HG02884 (cell line): ENCODE data around the gene NTM.

Experiments used
- ATAC-seq: cut with Tn5 transposase; IDR thresholded peaks from one replicate; pipeline ENCODE4 v1.9.1; 2021; ENCODE audit warnings: mild to moderate bottlenecking, moderate library complexity; ENCODE audit not compliant: unreplicated experiment

NTM gene

DNA sequence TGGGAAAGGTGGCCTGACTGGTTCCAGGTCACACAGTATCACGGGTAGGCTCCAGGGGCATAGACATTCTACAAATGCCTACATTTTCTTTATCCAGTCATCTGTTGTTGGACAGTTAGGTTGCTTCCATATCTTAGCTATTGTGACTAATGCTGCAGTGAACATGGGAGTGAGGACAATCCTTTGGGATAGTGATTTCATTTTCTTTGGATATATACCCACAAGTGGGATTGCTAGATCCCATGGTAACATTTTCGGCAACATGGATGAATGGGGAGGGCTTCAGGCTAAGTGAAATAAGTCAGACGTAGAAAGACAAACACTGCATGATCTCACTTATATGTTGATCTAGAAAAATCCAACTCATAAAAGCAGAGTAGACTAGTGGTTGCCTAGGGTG is 744.3 kb downstream of the NTM start:
- no peak for ATAC-seq

DNA sequence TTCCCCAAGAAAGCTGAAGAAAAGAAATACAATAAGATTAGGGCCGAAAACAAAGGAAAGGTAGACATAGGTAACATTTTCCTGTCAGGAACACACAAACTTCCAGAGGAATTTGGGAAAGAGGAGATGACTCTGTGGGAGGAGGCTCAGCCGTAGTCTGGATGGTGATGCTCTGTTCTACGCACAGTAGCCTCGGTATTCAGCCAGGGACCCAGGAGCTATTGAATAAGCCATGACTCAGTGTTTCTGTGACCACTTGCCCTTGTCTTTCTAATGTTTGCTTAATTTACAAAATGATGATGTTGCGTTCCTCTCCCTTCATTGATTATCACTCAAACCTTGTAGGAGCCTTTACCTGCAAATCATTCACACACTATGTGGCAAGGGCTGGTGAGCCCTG is 745.0 kb downstream of the NTM start:
- ATAC-seq, result no peak

DNA sequence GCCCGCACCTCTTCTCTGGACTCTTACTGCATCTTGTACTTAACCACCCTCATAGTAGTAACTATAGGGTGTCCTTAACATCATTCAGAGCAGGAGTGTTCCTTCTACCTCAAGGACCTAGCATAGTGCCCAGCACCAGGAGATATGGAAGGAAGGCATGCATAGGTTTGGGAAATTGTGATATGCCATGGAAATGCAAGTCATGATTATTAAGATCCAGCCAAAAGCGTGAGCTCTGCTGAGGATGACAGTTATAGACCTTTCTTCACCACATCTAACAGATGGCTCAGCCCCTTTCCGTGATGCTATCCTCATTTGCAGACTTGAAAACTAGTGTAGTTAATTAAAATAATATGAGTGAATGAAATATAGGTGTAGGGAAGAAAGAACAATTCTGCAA is 746.1 kb downstream of the NTM start:
- no peak for ATAC-seq

DNA sequence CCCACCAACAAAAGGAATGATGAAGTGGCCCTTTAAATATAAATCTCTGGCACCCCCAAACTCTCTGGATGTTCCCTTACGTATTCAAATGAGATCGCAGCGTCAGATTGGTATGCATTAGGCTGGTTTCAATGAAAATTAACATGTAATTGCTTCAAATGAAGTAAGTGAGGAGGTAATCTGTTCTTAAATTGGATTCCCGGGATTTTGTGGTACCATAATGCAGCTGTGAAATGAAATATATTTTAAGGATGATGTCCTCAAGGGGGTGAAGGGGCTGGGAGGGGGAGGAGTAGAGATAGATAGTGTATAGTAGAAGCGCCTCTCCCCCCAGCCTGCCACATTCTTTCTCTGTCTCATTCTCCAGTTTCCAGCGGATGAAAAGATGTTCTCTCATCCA is 748.2 kb downstream of the NTM start:
- ATAC-seq, result no peak

DNA sequence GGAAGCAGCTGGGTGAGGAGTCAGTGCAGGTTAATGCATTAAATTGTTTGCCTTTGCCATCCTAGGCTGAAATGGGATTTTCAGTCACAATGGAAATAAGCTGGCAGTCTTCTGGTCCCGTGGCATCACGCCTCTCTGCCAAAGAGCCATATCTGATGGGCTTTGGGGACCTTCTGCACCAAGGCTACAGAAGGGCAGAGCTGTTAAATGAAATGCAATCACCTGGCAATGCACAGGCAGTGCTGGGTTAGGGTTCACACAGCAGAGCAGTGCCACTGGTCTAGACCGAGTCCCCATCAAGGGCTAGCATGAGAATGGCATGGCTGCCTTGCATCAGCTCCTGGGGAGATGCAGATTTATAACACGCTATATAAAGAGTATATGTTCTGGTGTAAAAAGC is 749.2 kb downstream of the NTM start:
- no peak for ATAC-seq

DNA sequence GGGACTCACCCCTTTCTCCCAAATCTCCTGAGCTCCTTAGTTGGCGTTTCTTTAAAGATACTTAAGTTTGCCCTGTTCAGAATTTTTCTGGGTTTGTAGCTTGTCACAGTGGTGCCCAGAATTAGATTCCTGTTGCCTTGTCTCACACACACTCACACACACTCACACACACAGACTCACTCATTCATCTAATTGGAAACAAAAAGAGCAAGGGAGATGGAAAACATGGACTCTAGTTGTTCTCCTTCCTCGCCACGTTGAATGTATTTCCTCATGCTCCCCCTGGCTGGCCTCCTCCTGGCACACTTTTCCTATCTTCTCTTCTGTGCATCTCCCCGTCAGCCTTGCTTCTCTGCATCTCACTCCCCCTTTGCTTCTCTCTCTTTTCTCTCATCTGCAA is 752.3 kb downstream of the NTM start:
- ATAC-seq, result no peak

DNA sequence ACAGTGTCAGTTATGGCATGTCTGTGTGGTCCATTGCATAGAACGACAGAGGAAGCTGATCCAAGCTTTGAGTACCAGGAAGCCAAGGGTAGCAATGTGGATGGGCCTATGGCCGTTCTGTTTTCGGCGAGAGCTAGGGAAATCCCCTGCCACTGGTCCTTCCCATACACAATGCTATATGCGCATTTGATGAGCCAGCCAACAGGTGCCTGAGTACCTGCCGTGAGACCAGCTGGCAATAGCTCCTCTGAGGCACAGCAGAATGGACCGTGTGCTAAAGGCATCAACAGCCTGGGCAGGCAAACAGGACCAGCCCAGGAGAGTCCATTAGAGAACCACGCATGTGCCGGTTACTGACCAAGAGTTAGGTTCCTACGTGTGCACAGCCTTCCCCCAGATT is 753.0 kb downstream of the NTM start:
- ATAC-seq, result no peak

DNA sequence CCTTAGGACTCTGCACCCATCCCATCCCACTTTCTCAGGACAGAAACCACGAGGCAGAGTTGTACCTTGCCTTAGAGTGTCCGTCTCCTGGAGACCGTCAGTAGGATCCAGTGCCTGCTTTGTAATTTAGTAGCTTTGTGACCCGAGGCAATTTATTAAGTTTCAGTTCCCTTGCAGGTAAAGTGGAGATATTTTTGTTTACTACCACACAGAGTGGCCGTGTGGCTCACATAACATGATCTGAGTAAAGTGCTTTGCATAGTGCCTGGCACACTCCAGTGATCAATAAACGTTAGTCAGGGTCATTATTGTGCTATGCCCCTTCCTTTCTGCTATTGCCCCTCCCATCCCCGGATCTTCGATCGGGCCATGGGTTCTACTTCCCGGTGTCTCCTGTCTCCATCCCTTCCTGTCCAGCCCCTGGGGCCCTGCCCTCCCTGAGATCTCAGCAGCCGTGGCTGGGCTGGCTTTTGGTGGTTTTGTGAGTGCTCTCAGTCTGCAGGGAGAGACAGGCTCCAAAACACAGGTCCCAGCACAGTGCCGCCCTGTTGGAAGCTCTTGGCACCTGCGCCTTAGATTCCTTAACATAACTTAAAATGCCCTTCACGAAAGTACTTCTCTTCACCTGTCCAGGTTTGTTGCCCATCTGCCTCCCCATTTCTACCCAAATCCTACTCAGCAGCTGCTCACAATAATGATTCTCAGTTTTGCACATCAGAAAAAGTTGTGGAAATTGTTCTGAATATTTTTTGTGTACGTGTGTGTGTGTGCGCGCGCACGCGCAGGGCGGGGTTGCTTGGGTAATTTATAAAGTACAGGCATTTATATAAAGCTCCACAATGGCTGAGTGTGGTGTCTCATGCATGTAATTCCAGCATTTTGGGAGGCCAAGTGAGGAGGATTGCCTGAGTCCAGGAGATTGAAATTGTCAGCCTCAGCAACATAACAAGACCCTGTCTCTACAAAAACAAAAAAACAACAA is 753.7 kb downstream of the NTM start:
- no peak for ATAC-seq

DNA sequence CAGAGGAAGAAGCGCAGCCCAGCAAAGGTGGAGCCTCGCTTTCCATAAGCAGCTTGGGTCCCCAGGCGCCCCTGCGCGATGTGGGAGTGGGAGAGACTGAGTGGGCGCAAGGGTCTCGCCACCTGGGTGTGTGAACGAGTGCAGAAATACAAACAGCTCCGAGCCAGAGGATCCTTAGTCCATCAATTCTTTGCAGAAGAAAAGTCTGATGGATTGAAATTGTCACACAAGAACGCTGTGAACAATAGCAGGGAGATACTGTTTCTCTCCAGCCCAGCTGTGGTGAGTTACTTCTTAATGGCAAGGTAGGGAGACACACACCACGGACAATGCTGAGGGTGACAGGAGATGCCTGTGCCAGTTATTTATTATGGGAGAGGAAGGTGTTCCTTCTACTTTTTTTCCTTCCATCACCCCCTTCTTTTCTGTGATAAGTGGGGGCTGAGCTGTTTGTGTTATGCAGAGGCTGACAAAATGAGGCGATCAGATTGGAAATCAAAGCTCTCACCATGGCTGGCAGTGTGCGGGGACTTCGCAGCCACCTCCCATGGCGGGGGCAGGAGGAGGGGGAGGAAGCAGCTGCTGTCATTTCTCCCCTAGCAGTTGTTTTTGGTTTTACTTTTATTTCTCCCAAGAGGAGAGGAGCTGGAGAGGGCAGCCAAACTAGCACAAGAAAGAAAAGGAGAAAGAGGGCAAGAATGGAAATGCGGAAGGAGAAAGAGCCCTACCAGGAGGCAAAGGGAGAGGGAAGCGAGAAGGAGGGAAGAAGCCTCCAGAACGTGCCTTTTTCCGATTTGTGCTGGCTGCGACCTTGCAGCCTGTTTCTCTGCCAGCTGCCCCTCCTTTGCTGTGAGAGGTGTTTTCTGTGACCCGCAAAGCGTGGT is 755.8 kb downstream of the NTM start:
- ATAC-seq, result no peak

DNA sequence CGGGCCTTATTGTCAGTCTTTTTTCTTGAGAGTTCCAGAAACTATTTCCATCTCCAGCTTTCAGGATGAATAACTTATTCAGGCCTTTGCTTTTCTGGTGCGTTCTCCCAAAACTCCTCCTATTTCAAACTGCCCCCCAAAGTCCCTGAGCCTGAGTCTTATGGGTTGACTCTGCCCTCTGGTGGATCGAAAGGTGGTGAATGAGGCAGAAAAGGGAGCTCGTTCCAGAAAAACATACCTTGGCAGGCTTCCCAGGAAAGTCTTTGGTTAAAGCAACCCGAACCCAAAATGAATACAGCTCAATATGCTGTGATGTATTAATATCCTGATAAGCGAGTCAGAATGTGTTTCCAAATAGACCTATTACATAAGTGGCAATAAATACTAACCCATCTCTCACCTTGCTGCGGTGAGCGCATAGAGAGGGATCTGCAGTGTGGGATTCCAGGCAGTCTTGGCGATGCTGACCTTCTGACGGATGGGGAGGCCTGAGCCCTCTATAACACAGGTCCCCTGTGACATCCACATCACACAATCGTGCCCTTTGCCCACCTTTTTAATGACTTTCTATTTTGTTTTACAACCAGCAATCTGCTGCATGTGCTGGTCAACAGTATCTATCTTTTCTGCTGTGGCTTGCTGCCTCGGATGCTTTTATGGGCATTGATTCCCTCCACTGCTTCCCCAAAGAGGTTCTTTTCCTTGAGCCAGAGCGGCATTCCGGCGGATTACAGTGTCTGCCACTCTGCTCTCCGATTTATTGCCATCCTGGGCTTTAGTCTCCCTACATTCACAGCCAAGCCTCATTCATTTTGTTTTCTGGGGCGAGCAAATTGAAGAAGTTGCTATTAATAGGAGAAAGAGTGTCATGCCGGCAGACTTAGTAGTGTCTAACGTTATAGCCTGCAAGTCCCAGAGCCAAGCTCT is 756.8 kb downstream of the NTM start:
- ATAC-seq, result no peak

DNA sequence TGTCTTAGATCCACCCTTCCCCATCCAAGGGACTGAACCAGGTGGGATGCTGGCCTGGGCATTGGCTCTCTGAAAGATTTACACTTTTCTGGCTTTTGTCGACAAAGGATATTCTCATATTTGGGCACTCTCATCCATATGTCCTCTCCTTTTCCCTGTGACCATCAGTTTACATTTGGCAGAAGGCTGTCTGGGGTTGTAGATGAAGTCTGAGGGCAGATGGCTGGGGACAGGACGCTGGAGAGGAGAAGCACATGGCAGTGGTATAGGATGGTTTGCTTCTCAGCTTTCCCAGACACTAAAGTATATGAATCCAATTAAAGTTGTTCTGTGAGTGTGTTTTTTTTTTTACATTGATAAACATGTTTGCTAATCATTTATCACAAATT is 757.5 kb downstream of the NTM start:
- no peak for ATAC-seq

DNA sequence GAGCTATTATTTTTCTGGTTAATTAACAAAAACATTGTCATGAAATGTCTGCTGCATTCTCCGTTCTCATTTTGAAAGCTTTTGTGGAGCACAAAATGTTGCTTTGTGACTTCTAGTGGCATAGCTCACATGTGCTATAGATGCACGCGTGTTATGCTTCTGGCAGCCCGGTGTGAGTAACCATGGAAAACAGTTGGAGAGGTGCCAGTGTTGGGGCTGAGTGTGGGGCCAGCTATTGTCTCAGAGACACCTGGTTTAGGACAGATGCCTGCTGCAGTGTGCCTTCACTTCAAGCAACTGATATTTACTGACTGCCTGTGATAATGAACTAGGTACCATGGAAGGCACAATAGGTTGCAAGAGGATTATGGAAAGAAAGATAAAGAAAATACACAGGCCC is 760.6 kb downstream of the NTM start:
- ATAC-seq, result no peak

DNA sequence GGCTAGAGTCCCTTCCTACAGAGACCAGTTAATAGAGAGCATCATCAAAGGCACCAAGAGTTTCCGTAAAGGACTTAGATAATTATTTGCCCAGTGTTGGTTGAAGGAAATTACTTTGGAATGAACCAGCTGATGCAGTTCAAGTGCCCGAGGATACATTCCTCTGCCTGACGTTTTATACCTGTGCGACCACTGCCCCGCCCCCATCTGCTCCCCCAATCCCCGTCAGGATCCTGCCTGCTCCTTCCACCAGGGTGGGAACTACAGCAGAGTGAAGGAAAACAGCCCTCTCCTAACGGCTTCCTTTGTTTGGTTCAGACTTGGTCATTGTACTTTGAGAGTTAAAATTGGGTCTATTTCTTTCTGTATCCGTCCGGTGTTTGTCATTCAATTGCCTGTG is 761.5 kb downstream of the NTM start:
- no peak for ATAC-seq

DNA sequence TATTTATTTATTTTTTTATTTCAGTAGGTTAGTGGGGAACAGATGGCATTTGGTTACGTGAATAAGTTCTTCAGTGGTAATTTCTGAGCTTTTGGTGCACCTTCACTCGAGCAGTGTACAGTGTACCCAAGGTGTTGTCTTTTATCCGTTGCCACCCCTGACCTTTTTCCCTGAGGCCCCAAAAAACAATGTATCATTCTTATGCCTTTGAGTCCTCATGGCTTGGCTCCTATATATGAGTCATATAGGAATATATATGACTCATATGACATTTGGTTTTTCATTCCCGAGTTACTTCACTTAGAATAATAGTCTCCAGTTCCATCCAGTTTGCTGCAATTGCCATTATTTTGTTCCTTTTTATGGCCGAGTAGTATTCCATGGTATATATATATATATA is 763.9 kb downstream of the NTM start:
- no peak for ATAC-seq

DNA sequence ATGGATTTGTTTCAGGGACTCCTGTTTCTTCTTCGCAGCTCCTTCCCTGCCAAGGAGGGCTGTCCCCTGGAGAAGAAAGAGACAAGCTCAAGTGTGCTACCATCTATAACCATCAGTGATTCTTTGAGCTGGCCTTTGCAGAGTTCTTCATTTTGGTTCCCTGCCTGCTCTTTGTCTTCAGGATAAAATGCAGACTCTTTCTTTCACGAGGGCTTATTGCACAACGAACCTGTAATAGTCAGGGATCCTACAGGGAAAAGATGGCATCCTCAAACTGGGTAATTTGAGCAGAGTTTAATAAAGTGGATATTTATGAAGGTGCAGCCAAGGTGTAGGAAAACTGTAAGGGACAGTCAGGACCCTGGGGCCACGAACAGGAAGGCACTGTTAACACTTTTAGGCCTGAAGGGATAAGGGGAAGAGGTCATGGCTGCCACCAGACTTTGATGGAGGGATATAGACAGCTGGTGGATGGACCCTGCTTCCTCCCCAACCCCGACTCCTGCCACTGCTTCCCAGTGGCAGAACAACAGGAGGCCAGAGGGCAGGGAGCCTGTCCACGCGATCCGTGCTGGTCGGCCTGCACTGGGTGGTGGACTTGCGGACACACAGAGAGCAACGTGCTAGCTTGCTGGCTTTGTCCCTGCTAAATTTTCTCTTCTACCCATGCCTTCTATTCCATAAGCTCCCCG is 767.0 kb downstream of the NTM start:
- no peak for ATAC-seq

DNA sequence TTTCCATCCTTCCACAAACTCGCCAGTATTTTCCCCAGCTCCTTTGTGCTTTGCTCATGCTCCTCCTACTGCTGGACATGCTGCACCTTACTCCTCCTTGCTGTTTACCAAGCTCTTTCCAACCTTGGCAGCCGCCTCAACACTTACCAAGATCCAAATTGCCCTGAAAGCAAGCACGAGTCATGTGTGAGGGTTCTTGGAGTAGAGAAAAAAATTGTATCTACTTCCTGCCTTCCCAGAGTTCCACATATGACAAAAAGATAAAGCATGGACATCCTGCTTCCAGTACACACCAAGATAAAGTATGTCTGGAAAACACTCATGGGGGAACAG is 767.5 kb downstream of the NTM start:
- no peak for ATAC-seq

DNA sequence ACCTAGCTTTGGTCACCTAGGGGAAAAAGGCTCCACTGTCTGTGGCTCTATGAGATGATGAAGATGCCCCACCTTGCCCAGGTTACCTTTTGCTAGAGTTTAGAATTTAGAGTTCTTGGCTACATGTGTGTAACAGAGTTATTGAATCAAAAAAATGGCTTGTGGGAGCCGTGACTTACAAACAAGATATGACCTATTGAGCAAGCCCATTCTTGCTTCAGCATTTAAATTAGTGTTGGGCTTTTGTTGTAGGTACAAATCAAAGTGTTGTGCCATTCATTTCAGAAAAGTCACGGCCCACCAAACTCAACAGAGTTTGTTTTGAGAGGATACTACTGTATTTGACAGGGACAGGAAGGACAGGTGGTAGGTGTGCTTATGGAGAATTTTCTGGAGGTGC is 768.8 kb downstream of the NTM start:
- ATAC-seq, result no peak

DNA sequence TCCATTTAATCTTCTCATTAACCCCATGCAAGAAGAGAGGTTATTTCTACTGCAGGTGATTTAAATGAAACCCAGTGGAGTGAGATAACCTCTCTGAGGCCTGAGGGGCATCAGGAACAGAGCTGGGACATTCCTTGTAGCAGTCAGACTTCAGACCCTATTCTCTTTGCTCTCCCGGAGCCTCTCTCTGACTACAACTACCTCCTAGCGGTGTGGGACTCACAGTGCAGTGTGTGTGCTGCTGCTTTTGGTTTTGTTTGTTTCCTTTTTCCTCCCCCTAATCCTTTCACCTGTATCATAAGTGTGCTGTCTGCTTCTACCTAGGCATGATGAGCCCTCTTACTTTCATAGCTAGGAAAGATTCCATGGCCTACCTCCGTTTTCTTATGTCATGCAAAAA is 769.6 kb downstream of the NTM start:
- ATAC-seq, result no peak

DNA sequence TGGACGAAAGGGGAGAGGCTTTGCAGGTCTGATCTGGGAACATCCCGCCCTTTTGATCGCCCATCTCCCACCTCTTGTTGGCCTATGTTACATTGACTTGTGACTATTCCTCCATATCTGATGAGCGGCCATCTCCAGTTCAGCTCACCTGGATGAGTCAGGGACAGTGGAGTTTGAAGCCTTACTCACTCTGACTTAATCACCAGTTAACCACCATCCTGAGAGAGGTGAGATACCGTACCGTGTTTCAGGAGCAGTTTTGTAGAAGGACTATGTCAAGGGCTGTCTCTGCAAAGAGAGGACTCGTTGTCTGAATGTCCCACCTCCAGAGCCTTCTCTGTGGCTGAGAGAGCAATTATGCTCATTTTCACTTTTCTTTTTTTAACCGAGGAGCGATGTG is 771.7 kb downstream of the NTM start:
- ATAC-seq, result no peak

DNA sequence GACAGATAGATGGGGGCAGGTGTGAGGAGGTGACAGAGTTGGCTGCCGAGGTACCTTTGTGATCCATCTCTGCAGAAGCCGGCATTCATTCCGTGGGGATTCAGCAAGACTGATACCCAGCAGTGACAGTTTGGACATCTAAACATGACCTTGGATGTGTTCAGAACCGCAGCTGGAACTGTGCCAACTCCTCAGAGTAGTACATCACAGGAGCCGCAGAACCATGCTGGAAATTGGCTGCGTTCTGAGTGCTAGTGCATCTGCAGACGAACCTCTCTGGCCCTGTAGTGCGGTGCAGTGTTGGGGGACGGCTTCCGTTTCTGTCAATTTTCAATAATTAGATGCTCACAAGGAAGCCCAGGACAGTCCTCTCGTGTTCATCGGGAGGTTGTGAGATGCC is 772.1 kb downstream of the NTM start:
- no peak for ATAC-seq
